ENCODE results near the gene AP4S1. TPM values are rescaled to one million over a fixed set of nuclear protein-coding genes. Genes with fewer than 3 reads are reported as not detected.
"Not testable (repeated sequence)": the region's sequence is repeated elsewhere in the genome, so short reads cannot be mapped to it uniquely, and the experiment has no call there.

Gene AP4S1
- total RNA-seq, 6 donors from 2014 or later, result 5.3 to 11.1 (median 6.7) TPM

DNA sequence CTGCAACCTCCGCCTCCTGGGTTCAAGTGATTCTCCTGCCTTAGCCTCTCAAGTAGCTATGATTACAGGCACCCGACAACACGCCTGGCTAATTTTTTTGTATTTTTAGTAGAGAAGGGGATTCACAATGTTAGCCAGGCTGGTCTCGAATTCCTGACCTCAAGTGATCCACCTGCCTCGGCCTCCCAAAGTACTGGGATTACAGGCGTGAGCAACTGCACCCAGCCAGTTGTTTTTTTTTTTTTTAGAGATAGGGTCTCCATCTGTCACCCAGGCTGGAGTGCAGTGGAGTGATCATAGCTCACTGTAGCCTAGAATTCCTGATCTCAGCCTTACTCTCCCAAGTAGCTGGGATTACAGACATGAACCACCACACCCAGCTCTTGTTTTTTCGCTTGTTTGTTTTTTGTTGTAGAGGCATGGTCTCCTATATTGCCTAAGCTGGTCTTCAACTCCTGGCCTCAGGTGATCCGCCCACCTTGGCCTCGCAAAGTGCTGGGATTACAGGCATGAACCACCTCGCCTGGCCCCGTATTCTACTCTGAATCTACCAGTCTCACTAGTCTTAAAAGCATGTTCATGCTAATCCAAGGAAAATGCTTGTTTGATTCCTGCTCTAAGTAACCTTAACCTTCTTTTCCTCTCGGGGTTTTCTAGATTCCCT, 32.4 kb downstream of the AP4S1 start:
- ATAC-seq (ENCODE audit: low FRiP score in 2 of 2), result no peak
- WGBS, 2 donors, result 97 to 98% methylated on average over 12 of the region's 12 CpGs
- H3K4me1 ChIP-seq, result peaks cover 2 to 13% (median 8%) of the 10 kb centered on the region in 4 donors

DNA sequence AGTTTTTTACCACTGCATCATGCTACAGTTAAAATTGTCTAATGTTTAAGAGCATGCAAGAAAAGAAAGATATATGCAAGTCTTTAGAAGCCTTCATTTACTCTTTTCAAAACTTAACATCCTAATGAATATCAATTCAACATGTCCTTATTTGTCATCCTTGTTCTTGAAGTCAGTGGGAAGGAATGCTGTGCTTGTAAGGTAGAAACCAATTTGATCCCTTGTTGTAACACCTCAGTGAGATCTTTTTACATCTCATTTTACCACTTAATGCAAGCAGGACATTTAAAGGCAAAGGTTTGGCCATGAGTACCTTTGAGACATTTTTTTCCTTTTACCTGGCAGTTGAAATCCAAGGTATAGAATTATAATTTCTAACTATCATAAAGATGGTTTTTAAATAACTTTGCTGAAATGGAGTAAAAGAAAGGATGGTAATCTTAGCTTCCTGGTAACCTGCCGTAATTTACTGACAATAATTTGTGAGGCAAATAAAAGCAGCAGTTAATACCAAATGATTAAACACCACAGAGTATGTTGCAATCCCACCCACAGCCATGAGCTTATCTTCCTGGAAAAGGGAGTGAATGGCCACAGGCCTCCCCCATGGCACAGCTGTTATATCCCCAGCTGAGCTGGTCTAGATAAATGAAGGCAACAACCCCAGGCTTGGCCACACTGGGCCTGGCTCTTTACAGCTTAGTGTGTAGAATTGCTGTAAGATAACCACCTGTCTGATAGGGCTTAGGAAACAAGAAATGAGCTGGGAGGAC, 33.9 kb downstream of the AP4S1 start:
- 48 to 59% methylated on average over 1 of the region's 1 CpG for WGBS, 2 donors
- Histone ChIP-seq H3K36me3 (no peaks in the 10 kb centered on the region), H3K4me1 (peaks cover 2 to 13% (median 8%) of the 10 kb centered on the region in 4 donors), H3K9me3 (no peaks in the 10 kb centered on the region), H3K27ac (peak overlapping the region in 1 of 4 donors; percentile 16), H3K4me3 (no peak overlapping the region), H3K27me3 (no peaks in the 10 kb centered on the region)
- TF ChIP-seq POLR2AphosphoS5 (IDR thresholded peaks at IDR 0.05) (peak in 1 of 2 donors; percentile 35), POLR2A (IDR thresholded peaks at IDR 0.05) (no peak)
- peak in 1 of 2 donors; percentile 58 for DNase-seq
- ATAC-seq (ENCODE audit: low FRiP score in 2 of 2), result peak in 1 of 2 donors; percentile 88

More for the DNA sequence above, 32.4 kb downstream of the AP4S1 start:
- no peak for DNase-seq
- Histone ChIP-seq H3K9me3 (no peaks in the 10 kb centered on the region), H3K4me3 (no peak overlapping the region), H3K27me3 (no peaks in the 10 kb centered on the region), H3K36me3 (no peaks in the 10 kb centered on the region), H3K27ac (no peak overlapping the region)
- no peak for TF ChIP-seq EP300 (IDR thresholded peaks at IDR 0.05)
- TF ChIP-seq CTCF (IDR thresholded peaks at IDR 0.05), result no peak
- no peak for TF ChIP-seq POLR2AphosphoS5 (IDR thresholded peaks at IDR 0.05)
- TF ChIP-seq POLR2A (IDR thresholded peaks at IDR 0.05), result no peak

DNA sequence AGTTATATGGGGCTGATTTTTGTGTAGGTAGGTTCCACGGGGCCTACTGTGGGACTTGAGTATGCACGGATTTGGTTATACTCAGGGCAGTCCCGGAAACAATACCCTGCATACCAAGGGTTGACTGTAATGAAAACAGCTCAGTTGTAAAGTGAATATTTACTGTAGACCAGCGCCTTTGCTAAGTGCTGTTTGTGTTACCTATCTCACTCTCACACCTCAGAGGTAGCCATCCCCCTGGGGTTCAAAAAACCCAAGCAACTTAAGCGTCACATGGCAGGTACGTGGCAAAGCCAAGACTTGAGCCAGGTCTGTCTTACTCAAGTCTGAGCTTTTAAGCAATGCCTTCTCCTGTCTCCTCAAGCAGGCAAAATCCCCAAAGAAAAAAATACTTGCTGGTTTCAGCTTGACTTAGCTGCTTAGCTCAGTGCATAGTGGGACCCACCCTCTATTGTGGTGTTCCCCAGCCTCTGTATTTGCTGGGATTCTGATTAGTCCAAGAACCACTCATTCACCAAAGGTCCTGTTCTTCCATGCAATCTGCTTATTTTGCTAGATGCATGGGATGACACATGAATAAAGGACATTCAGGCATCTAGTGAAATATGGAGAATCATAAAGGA, 34.9 kb downstream of the AP4S1 start:
- TF ChIP-seq POLR2AphosphoS5 (IDR thresholded peaks at IDR 0.05), result no peak
- TF ChIP-seq CTCF (IDR thresholded peaks at IDR 0.05), result no peak
- TF ChIP-seq POLR2A (IDR thresholded peaks at IDR 0.05), result no peak
- TF ChIP-seq EP300 (IDR thresholded peaks at IDR 0.05), result no peak
- no peak overlapping the region for H3K27ac ChIP-seq
- no peaks in the 10 kb centered on the region for H3K36me3 ChIP-seq
- peak in 1 of 2 donors; percentile 21 for ATAC-seq (ENCODE audit: low FRiP score in 2 of 2)
- no peaks in the 10 kb centered on the region for H3K9me3 ChIP-seq
- no peak for DNase-seq
- 66 to 77% methylated on average over 6 of the region's 6 CpGs for WGBS, 2 donors
- H3K4me1 ChIP-seq, result peaks cover 2 to 13% (median 8%) of the 10 kb centered on the region in 4 donors
- H3K4me3 ChIP-seq, result no peak overlapping the region
- no peaks in the 10 kb centered on the region for H3K27me3 ChIP-seq

DNA sequence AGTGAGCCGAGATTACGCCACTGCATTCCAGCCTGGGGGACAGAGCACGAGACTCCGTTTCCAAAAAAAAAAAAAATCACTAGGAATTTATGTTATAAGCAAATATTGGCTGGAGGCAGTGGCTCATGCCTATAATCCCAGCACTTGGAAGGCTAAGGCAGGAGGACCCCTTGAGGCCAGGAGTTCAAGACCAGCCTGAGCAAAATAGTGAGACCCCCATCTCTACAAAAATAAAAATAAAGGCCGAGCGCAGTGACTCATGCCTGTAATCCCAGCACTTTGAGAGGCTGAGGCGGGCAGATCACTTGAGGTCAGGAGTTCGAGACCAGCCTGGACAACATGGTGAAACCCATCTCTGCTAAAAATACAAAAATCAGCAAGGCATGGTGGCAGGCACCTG, 37.5 kb downstream of the AP4S1 start:
- peaks cover 2 to 17% (median 11%) of the 10 kb centered on the region in 4 donors for H3K4me1 ChIP-seq
- H3K36me3 ChIP-seq; H3K27me3 ChIP-seq; H3K27ac ChIP-seq; DNase-seq; H3K9me3 ChIP-seq; ATAC-seq (ENCODE audit: low FRiP score in 2 of 2); H3K4me3 ChIP-seq: not testable (repeated sequence)
- WGBS, 2 donors, result 86 to 91% methylated on average over 8 of the region's 8 CpGs

DNA sequence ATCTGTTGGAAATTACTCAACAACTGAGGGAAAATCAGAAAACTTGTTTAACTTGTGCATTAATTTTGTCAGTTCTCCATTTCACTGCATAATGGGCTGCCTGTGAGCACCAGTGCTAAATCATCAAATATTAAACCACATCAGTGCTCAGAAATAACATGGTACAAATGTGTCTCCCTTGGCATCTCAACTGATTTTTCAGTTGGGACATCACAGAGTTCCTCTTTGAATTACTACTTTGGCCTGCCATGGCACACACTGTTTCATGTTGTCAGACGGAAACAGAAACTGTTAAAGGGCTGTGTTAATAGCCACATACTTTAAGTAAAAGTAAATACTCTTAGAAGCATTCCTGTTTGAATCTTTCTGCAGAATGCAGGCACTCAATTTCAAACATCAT, 42.8 kb downstream of the AP4S1 start:
- Histone ChIP-seq H3K4me1 (peaks cover 3 to 17% (median 10%) of the 10 kb centered on the region in 4 donors), H3K36me3 (peaks cover 0 to 10% (median 0%) of the 10 kb centered on the region in 4 donors), H3K4me3 (no peak overlapping the region), H3K27ac (peak overlapping the region; percentile 49 to 73 (median 64)), H3K9me3 (no peaks in the 10 kb centered on the region), H3K27me3 (no peaks in the 10 kb centered on the region)
- ATAC-seq (ENCODE audit: low FRiP score in 2 of 2), result peak; percentile 81 to 82
- 27 to 38% methylated on average over 1 of the region's 1 CpG for WGBS, 2 donors
- TF ChIP-seq CTCF (IDR thresholded peaks at IDR 0.05) (no peak), POLR2AphosphoS5 (IDR thresholded peaks at IDR 0.05) (peak in 1 of 2 donors; percentile 10), EP300 (IDR thresholded peaks at IDR 0.05) (no peak), POLR2A (IDR thresholded peaks at IDR 0.05) (no peak)
- peak in 1 of 2 donors; percentile 39 for DNase-seq
